NCI-H2227 (cell line): ENCODE measurements around the gene CETN2.
"Not testable (repeated sequence)": the region's sequence is repeated elsewhere in the genome, so short reads cannot be mapped to it uniquely, and the experiment has no call there.

ENCODE experiments used
- DNase-seq: peaks from one replicate; lab custom pipeline; 2025; ENCODE audit not compliant: unreplicated experiment; lab: John Stamatoyannopoulos, UW

CETN2 gene

DNA sequence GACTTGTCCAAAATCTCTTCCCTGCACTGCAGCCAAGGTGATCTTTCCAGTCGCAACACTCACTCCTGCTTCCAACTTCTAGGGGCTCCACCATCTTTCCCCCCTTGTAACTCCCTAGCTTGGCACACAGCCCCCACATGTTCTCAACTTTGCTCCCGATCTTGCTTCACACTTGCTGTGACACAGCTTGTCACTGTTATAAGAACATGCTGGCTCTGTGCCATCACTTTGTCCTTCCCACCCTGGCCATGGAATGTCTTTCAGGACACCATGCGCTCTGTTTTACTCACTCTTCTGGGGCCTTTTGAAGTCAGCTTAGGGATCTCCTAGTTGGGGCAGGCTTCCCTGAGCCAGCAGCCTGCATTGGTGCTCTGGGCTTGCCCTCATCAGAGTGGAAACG is 2.8 kb upstream of the CETN2 start:
- DNase-seq: no peak

DNA sequence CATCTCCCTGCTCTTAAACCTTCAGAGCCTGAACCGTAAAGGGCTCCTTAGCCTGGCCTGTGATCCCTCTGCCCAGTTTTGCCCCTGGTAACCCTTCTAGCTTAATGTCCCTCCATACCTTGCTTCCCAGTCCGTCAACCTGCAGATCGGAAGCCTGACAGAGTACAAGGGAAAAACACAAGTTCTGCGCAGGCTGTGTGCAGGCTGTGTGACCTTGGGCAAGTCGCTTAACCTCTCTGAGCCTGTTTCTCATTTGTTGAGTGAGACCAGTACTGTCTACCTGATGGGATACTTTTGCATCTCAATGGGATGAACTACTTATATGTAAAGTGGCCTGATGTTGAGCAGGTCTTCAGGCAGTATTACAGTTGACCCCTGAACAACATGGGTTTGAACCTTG is 2.0 kb upstream of the CETN2 start:
- DNase-seq: no peak

DNA sequence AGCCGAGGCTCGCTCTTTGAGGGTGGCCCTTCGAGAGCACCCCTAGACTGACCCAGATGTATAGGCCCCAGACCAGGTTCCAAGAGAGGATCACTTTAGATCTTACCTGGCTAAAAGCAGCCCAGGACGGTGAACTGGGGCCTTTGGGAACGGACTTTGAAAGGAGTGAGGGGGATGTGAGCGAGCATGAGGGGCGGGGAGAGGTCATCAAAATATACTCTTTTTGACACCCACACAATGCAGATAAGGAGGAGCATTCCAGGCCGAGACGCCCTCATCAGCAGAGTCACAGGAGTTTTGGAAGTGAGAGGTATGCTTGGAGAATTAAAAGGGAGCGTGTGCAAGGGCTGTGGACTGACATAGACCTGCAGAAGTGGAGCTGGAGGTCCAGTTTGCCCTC is 834 bp upstream of the CETN2 start:
- DNase-seq: no peak

DNA sequence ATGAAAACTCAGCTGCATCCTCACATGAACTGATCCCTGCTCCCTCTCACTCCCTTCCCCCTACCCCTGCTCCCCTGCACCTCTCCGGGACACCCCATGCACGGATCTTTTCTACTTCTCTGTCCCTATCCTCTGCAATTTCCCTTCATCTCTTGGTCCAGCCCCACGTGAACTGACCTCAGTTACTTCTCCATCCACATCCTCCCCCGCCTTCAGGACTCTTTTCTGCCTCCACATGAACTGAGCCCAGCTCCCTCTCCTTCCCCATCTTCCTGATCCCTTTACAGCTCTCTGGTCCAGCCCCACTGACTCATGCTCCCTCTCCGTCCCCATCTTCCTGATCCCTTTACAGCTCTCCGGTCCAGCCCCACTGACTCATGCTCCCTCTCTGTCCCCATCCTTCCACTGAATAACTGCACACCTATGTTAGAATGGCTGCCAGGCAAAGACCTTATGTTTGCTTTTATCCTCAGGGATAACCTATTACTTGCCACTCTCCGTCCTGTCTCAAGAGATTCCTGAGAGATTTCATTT is 5.6 kb downstream of the CETN2 start:
- DNase-seq: no peak

DNA sequence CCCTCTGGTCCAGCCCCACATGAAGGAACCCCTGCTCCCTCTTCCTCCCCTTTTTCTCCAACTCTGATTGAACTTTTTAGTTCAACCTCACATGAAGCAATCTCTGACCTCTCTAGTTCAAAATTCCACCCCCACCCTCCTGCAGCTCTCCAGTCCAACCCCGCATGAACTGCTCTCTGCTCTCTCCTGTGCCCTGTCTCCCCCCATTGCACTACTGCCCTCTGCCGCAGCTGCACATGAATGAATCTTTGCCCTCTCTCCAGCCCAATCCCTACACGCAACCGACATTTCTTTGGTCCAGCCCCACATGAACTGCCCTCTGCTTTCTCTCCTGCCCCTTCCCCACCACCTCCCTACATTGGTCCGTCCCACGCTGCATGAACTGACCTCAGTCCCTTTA is 6.9 kb downstream of the CETN2 start:
- no peak for DNase-seq

DNA sequence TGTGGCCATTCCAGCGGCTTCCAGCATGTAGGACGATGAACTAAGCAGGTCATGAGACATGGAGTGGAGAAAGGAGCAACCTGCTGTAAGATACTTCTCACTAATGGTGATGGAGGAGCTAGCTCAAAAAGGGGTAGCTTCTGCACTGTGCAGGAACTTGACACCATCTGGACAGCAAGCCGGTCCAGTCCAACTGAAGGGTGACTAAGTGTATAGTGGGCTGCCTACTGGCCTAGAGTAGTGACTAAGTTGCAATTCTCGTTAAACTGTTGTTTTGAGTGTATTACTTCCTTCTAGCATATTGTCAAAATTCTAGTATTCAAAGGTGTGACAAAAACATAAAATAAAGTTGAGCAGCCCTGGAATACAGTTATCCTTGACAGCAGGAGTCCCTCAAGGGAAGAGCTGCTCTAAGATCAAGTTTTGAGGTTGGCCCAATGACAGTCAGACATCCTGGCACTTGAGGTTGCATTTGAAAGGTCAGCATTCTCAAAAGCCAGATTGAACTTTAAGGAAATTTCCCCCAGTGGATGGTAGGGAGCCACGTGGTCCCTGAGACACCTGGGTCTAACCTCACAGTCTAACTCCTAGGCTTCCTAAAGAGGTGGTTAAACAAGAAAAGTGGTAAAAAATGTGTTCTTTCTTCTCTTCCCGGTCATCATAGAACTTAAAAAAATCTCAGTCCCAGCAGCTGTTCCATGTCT is 8.0 kb downstream of the CETN2 start:
- no peak for DNase-seq

DNA sequence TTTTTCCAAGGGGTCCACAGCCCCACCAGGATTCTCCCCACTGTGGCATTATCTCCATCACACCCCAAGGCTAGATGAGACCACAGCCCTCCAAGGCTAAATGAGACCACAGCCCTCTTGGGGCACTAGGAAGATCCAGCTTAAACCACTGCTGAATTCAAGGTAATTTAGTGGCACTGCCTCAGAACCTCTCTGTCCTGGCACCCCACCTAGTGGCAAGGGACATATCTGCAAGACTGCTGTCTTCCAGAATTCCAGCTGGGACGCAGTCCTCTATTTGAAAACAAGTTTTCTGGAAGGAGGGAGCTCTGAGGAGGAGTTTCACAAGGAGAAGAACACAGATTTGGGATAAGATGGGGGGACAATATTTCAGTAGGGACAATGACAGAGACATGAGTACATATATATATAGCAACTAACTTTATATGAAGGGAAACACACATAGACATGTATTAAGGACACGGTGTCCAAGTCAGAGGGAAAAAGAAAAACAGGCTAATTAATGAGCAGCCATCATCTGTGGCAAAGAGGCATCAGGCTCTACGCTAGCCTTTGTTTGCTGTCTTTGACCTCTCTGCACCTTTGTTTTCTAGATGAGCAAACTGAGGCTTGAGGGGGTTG is 9.3 kb downstream of the CETN2 start:
- DNase-seq: peak; percentile 65

DNA sequence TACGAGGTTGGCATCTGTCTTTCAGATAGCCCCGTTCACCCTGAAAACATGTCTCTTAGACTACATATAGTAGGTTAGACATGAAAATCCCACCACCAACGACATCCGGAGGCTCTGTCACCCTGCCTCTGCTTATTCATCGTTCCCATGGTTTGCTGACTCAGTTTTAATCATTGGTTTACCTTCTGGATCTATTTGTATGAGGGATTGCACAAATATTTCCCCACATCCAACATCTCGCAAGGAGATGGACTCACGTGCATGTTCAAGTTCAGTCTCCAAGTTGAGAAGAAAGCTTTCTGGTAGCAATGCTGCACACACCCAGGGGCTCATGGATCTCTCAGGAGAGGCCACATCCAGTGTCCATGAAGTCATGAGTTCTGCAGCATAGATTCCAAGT is 10.8 kb downstream of the CETN2 start:
- DNase-seq: no peak

DNA sequence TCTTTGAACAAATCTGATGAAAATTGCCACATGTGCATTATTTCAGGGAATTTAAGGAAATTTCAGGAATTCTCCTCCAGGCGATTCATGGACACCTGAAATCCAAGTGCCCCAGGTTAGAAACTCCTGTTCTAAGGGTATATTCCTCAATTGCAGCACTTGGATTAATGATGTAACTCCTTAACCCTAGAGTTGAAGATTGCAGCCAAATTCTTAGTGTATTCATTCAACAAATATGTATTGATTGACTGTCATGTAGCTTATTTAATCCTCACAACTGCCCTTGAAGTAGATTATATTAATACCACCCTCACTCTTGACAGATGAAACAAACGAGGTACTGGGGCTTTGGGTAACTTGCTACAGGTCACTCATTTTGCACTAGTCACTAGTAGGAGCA is 11.3 kb downstream of the CETN2 start:
- no peak for DNase-seq

DNA sequence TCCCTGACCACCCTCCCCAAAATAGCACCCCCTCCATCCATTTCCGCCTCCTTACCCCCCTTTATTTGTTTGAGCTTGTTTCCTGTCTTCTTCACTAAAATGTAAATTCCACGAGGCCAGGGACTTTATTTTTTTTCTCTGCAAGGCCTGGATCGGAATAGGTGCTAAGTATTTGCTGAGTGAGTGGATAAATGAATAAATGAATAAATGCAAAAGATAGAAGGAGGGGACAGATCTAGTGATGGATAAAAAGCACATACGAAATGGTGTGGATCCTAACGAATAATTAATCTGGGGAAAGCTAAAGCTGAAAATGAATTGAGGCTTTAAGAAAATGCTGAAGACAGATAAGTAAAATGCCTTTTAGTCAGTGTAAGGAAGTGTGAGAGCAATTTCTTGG is 12.2 kb downstream of the CETN2 start:
- DNase-seq: no peak

DNA sequence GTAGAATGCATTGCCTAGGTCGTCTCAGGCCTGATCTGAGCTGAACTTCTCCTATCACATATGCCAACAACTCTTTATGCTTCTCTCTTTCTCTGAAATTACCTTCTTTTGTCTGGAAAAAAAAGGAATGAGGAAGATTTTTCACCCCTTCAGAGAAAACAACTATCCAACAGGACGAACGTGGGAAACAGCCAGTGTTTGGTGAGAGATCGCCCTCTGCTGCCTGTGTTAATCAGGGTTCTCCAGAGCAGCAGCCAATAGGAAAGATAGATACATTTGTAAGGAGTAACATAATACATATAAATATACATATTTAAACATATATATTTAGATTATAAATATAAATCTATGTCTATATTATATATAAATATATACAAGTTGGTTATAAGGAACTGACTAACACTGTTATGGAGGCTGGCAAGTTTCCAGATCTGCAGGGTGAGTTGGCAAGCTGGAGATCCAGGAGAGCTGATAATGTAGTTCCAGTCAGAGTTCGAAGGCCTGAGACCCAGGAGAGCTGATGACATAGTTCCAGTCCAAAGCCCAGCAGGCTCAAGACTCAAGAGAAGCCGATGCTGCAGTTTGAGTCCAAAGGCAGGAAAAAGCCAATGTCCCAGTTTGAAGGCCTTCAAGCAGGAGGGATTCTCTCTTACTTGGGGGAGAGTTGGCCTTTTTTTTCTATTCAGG is 13.3 kb downstream of the CETN2 start:
- peak; percentile 47 for DNase-seq

DNA sequence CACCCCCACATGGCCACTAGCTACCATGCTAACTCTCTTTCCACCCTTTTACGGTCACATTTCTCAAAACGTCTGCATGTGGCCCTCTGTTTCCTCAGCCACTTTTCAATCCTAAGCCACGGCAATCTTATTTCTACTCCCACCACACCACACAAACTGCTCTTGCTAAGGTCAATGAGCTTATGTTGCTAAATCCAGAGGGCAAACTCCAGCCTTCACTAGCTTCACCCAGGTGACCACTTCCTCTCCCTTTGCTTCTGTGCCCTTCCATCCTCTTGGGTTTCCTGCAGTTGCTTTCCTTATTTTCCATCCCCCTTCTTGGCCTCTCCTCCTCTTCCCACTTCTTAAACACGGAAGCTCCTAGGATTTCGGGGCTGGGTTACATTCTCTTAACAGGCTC is 16.5 kb downstream of the CETN2 start:
- DNase-seq: no peak

DNA sequence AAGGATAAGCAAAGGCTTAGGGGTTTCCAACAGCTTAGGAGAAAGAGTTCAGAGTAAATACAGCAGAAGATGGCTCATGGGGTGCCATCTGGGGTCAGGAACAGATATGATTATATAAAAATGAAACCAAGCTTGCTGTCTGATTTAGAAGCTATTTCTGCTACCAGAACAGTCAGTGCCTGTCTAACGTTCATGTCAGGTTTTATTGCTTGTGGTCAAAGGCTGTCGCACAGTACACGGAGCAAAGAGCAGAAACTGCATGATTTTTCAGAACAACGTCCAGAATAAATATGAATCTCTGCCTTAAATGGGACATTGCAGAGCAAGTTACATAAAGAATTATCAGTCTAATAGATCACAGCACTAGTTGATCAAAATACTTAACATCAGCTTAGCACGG is 17.4 kb downstream of the CETN2 start:
- no peak for DNase-seq

DNA sequence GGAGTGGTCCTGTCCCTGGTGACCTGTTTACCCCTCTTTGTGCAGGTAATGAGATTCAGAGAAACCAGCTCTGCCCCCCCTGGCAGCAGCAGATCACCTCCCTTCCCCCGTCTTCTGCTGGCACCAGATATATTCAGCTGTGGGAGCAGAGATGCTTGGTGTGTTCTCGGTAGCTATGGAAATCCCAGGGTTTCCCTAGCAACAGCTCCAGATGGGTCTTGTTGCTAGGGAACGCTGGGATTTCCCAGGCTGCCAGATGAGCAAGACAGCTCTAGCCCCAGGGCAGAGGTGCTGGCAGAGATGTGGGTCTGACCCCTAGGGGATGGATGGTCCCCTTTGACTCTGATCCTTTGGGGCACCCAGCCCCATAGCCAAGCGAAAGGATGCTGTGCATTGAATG is 20.2 kb downstream of the CETN2 start:
- DNase-seq: peak; percentile 70

DNA sequence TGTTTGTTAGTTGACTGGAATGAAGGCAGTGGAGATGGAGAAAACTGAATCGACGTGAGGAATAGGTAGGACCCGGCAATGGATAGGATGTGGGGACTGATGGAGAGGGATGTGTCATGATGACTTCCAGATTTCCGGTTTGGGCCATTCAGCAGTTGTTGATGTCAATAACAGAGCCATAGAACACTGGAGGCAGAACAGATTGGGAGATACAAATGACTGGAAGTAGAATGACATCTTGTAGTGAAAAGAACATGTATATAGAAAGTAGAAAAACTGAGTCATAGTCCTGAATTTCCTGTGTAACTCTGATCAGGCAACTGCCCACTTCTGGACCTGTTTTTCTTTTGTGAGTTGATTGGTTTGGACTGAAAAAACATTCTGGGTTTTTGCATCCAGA is 24.5 kb downstream of the CETN2 start:
- no peak for DNase-seq

DNA sequence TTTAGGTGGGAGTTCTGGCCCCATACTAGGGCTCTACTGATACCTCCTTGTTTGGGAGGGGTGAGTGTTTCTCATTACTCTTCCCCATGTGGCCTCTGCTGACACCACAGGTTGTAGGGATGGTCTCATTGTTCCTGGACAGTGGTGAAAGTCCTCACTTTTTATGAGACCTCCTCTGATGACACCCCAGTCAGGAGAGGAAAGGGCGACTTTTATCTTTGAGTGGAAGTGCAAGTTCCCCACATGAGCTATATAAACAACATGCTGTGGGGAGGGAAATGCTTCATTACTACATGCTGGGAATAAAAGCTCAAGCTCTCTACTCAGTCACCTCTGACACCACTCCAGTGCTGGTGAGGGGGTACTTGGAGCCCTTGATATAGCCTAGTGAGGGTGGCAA is 31.6 kb downstream of the CETN2 start:
- peak; percentile 24 for DNase-seq

DNA sequence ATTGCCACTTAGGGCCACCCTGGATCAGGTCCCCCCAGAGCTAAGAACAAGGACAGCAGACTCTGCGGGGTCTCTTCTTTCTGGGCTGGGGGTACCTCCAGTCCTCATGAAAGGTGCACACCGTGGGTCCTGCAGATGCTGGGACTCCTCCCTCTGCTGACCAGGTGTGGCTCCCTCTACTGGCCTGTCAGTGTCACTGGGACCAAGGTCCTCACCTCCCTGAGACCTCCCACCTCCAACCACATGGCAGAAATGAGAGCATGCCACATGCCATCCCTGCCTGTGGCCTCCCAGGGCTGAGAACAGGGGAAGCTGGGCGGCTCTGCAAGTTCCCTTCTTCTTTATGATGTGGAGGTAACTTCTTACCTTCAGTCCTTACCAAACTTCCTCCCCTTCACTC is 43.5 kb downstream of the CETN2 start:
- DNase-seq: not testable (repeated sequence)
